GM21381 (cell line): Measurements from ENCODE around the gene FBXL19.

Source experiments
- ATAC-seq: cut with Tn5 transposase; IDR thresholded peaks from one replicate; pipeline ENCODE4 v1.9.1; 2021; ENCODE audit warnings: mild to moderate bottlenecking, moderate library complexity; ENCODE audit not compliant: unreplicated experiment

Gene FBXL19

DNA sequence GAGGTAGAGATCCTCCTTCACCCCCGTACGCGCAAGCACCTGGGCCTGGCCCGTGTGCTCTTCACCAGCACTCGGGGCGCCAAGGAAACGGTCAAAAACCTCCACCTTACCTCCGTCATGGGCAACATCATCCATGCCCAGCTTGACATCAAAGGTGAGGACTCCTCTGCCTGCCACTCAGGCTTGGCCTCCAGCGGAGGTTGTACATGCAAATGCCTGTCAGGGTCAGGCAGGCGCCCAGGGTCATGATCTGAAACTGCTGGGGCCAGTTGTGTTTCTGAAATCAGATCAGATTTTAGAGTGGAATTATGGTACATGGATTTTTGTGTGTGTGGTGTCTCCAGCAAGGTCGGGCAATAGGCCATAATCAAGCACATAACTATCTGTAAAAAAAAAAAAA is 38.0 kb downstream of the FBXL19 start:
- ATAC-seq: no peak

DNA sequence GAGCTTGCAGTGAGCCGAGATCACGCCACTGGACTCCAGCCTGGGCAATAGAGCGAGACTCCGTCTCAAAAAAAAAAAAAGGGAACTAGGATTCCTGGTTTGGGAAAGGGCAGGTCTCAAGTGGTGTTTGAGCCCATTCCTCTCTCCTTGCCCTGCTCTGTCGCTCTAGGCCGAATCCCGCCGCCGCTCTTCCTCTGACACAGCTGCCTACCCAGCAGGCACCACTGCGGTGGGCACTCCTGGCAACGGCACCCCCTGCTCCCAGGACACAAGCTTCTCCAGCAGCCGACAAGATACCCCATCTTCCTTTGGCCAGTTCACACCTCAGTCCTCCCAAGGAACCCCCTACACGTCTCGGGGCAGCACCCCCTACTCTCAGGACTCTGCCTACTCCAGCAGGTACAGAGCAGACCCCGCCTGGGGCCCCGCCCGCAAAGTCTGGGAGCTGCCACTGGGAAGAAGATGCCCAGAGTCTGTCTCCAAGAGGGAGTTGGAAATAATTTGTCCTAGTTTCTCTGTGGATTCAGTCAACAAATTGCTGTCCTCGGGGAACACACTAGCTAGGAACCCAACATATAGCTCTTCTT is 40.6 kb downstream of the FBXL19 start:
- no peak for ATAC-seq

DNA sequence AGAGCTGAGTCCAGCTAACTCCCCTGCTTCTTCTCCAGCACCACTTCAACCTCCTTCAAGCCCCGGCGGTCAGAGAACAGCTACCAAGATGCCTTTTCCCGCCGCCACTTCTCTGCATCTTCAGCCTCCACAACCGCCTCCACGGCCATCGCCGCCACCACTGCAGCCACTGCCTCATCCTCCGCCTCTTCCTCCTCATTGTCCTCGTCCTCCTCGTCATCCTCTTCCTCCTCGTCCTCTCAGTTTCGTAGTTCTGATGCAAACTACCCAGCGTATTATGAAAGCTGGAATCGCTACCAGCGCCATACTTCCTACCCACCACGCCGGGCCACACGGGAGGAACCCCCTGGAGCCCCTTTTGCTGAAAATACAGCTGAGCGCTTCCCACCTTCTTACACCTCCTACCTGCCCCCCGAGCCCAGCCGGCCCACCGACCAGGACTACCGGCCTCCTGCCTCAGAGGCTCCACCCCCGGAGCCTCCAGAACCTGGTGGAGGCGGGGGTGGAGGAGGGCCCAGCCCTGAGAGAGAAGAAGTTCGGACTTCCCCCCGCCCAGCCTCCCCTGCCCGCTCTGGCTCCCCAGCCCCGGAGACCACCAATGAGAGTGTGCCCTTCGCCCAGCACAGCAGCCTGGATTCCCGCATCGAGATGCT is 41.3 kb downstream of the FBXL19 start:
- ATAC-seq: no peak

GRCh38 chr16:30965436-30965835 is 42.1 kb downstream of the FBXL19 start:
- ATAC-seq: no peak

DNA sequence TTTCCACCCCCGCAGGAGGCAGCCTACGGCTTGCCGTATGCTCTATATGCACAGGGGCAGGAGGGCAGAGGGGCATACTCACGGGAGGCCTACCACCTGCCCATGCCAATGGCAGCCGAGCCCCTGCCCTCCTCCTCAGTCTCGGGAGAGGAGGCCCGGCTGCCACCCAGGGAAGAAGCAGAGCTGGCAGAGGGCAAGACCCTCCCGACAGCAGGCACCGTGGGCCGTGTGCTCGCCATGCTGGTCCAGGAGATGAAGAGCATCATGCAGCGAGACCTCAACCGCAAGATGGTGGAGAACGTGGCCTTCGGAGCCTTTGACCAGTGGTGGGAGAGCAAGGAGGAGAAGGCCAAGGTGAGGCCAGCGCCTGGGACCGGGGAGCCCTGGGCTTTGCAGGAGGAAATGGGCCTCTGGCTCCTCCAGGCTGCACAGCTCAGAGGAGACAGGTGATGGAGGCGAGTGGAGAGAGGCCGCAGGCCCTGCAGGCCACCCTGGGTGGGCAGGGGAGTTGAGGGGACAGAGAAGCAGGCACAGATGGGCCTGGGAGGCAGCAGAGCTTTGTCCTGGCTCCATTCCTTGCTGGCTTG is 42.8 kb downstream of the FBXL19 start:
- ATAC-seq: no peak

DNA sequence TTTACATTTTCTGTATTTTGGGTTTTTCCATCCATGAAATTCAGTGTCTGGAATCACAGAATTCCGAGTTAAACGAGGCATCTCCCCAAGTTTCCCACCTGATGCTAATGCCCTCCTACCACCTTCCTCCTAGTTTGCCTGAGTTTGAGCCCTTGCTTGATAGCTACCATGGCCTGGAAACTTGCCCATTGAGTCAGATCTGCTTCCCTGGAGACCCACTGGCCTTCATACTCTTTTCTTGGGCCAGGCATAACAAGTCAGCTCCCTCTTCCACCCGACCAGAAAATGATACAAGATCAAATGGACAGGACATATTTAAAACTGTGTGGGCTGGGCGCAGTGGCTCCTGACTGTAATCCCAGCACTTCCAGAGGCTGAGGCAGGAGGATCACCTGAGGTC is 44.4 kb downstream of the FBXL19 start:
- ATAC-seq: no peak

DNA sequence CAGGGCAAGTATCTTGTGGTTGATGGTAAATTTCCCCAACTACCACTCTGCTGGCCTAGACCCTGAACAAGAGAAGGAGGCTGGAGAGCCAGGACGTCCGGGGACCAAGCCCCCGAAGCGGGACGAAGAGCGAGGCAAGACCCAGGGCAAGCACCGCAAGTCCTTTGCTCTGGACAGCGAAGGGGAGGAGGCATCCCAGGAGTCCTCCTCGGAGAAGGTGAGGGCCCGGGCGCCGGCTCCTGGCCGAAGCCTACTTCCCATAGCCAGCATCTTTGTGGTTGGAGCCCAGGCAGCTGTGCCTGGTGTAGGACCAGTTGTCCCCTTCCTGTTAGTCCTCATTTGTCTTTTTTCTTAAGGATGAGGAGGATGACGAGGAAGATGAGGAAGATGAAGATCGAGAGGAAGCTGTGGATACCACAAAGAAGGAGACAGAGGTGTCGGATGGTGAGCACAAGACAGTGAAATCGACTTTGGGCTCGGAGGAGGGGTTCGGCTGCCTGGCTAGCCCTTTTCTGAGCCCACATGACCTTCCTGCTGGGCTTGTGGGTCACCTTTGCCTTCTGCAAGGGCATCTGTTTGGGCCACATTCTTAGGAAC is 46.0 kb downstream of the FBXL19 start:
- ATAC-seq: no peak

DNA sequence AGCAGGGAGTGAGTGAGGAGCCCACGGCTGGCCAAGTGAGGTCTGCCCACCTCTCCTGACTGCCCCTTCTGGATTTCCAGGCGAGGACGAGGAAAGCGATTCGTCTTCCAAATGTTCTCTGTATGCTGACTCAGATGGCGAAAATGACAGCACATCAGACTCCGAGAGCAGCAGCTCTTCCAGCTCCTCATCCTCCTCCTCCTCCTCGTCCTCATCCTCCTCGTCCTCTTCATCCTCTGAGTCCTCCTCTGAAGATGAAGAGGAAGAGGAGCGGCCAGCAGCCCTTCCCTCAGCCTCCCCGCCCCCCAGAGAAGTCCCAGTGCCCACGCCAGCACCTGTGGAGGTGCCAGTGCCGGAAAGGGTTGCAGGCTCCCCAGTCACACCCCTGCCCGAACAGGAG is 47.9 kb downstream of the FBXL19 start:
- no peak for ATAC-seq

DNA sequence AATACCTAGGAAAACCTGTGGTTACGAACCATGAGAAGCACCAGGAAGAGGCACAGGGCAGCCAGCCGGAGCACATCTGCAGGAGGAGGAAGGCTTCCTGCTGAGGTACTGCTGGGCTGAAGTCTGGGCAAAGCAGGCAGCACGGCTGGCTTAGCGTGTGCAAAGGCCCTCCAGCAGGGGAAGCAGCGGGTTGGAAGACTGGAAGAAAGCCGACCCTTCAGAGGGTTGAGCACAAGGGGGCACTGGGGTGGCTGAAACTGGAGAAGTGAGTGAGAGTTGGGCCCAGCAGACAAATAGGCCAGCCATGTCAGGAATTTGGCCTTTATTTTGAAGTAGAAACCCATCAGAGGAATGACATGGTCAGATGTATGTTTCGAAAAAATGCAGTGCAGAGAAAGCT is 49.5 kb downstream of the FBXL19 start:
- ATAC-seq: no peak

GRCh38 chr16:30974348-30974747 is 51.0 kb downstream of the FBXL19 start:
- no peak for ATAC-seq

DNA sequence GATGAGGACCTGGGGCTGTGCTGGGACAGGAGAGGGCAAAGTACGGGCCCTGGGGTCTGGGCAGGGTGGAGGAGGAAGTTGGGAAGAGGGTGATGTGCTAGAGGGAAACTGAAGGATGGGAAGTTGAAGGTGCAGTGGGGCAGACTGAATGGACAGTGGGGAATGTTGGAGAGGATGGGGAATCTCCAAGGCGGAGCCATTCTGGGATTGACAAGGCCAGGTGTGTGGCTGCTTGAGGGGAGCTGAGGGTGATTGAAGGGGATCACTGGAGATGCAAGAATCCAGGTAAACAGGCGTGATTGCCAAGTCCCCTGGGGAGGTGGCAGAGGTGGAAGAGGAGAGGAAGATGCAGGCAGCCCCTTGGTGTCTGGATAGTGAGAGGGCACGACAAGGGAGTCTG is 53.1 kb downstream of the FBXL19 start:
- ATAC-seq: no peak

- ATAC-seq: no peak
These were observed 54.1 kb downstream of the FBXL19 start for GRCh38 chr16:30977502-30977901.

- no peak for ATAC-seq
These were observed 56.0 kb downstream of the FBXL19 start for GRCh38 chr16:30979170-30980022.

DNA sequence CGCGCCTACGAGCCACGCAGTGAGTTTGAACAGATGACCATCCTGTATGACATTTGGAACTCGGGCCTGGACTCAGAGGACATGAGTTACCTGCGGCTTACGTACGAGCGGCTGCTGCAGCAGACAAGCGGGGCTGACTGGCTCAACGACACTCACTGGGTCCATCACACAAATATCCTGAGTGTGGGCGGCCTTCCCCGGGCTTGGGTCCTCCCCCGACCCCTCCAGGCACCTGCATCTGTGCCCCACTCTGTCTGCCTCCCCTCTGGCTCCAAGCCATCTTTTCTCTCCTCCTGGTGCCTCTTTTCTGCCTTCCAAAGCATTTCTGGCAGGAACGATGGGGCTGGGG is 56.6 kb downstream of the FBXL19 start:
- no peak for ATAC-seq

GRCh38 chr16:30980434-30980833 is 57.1 kb downstream of the FBXL19 start:
- no peak for ATAC-seq

- no peak for ATAC-seq
These were observed 57.6 kb downstream of the FBXL19 start for GRCh38 chr16:30980959-30981358.

- no peak for ATAC-seq
These were observed 59.3 kb downstream of the FBXL19 start for GRCh38 chr16:30982548-30983288.

DNA sequence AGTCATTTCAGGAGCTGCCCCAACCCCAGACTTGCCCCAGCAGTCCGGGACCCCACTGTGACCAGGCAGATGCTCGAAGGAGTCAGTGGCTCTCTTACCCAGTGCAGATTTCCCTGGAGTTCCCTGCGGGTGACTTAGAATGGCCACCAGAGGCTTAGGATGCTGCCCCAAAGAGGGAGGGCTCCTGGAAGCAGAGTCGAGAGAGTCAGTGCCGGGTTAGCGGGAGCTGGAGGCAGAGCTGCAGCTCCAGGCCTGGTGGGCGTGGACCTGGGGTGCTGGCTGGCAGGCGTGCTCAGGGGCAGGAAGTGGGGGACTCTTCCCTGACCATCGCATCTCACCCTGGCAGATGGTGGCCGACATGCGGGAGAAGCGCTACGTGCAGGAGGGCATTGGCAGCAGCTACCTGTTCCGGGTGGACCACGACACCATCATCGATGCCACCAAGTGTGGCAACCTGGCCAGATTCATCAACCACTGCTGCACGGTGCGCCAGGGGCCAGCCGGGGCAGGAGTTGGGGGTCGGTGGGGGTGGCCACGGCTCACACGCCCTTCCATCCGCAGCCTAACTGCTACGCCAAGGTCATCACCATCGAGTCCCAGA is 60.0 kb downstream of the FBXL19 start:
- ATAC-seq: no peak

GRCh38 chr16:30983898-30984610 is 60.7 kb downstream of the FBXL19 start:
- no peak for ATAC-seq
